NCI-H510A treated with DMSO at 0.1 percent for 48 hours (cell line): ENCODE measurements around the gene PALS1.
"Not testable (repeated sequence)": the region's sequence is repeated elsewhere in the genome, so short reads cannot be mapped to it uniquely, and the experiment has no call there.

Experiments
- DNase-seq: peaks from one replicate; lab custom pipeline; 2025; lab: John Stamatoyannopoulos, UW

PALS1 gene

GRCh38 chr14:67260965-67261364 lies 19.7 kb downstream of the PALS1 start:
- no peak for DNase-seq

GRCh38 chr14:67263499-67264149 lies 22.4 kb downstream of the PALS1 start:
- DNase-seq: no peak

GRCh38 chr14:67265131-67265530 lies 23.9 kb downstream of the PALS1 start:
- DNase-seq: no peak

- DNase-seq: no peak
These were observed 26.5 kb downstream of the PALS1 start for GRCh38 chr14:67267576-67268328.

- DNase-seq: no peak
These were observed 27.4 kb downstream of the PALS1 start for GRCh38 chr14:67268426-67269150.

GRCh38 chr14:67269298-67270060 lies 28.2 kb downstream of the PALS1 start:
- no peak for DNase-seq

- no peak for DNase-seq
These were observed 29.0 kb downstream of the PALS1 start for GRCh38 chr14:67270145-67270753.

GRCh38 chr14:67270933-67271332 lies 29.7 kb downstream of the PALS1 start:
- no peak for DNase-seq

GRCh38 chr14:67273281-67273680 lies 32.0 kb downstream of the PALS1 start:
- not testable (repeated sequence) for DNase-seq

GRCh38 chr14:67276131-67276530 lies 34.9 kb downstream of the PALS1 start:
- DNase-seq: no peak

- DNase-seq: no peak
These were observed 39.3 kb downstream of the PALS1 start for GRCh38 chr14:67280506-67280905.

GRCh38 chr14:67285876-67286452 lies 44.7 kb downstream of the PALS1 start:
- peak; percentile 55 for DNase-seq
